HG02610 (cell line): Measurements from ENCODE around the gene ORMDL1.
"Not testable (repeated sequence)": the region's sequence is repeated elsewhere in the genome, so short reads cannot be mapped to it uniquely, and the experiment has no call there.

Source experiments
- ATAC-seq: cut with Tn5 transposase; IDR thresholded peaks from one replicate; pipeline ENCODE4 v1.9.1; 2021; ENCODE audit warnings: mild to moderate bottlenecking, moderate library complexity; ENCODE audit not compliant: unreplicated experiment

The ORMDL1 gene

DNA sequence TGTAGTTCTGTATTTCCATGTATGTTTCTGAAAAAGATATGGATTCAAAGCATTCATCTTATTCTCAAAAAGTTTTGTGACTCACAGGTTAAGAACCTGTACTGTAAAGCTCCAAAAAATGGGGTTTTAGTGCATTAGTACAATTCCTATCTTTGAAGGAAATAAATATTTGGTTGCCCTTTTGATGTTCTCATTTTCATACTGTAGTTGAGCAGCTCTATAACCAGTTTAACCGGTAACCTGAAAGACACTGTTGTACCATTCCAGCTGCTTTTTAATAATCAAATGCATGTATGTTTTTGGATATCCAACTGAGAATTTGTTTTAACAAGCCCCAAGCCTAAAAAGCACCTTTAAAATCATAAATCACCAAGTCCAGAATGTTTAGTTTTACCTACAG is 11.9 kb downstream of the ORMDL1 start:
- no peak for ATAC-seq

DNA sequence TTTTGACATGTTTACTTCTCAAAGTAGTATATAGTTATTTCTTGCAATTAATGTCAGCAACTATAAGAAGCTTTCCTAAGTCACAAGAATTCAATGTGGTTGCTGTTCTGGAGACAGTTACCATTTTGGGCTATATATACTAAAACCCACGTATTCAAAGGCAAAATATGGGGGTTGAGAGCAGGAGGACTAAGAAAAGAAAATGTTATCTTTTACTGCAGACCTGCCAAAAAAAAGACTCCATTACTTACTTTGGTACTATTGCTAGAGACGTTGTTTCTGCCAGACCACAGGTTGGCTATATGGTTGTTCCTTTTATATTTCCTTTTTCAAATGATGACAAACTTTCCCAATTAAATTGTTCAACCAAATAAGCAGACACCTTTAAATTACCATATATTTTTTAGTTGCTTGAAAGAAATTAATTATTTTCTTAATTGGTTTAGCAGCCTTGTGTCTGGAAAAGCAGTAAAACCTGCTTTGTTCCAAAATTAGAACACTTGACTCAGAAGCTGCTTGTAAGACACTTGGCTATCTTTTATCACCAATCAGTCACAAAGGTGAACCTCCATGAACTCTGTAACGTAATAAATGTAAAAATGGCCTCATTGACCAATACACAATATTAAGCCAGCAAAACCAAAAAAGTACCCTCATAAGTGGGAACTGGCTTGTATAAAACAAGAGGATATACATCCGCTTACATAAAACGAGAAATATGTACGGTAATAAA is 13.4 kb downstream of the ORMDL1 start:
- no peak for ATAC-seq

DNA sequence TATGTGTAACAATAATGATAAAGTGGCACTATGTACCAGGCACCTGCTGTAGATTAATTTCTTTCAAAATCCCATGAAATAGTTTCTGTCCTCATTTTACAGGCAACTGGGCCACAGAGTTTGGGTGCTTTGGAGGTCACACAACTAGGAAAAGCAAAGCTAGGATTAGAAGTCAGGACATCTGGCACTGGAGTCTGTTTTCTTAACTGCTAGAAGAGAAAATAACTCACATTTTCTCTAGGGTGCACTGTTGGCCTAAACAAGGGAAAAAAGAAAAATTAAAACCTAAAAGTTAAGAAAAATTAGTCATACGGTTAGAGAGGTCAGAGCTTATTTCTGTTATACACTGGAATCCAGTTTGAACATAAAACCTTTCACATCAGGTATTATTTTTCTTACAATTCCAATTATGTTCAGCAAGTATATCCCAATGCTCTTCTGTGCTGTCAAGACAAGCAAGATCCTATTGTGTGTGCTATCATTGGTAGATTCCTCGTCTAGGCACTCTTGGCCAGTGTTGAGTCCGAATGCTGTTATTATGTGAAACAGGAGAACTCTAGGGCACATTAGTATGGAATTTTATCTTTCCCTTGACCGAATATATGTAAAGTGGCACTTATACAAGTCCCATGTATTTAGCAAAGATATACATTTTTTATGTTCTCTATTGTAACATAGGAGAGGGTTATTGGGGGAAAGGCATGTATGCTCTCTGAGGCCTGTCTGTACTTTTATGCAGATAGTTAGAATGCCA is 20.1 kb downstream of the ORMDL1 start:
- no peak for ATAC-seq

DNA sequence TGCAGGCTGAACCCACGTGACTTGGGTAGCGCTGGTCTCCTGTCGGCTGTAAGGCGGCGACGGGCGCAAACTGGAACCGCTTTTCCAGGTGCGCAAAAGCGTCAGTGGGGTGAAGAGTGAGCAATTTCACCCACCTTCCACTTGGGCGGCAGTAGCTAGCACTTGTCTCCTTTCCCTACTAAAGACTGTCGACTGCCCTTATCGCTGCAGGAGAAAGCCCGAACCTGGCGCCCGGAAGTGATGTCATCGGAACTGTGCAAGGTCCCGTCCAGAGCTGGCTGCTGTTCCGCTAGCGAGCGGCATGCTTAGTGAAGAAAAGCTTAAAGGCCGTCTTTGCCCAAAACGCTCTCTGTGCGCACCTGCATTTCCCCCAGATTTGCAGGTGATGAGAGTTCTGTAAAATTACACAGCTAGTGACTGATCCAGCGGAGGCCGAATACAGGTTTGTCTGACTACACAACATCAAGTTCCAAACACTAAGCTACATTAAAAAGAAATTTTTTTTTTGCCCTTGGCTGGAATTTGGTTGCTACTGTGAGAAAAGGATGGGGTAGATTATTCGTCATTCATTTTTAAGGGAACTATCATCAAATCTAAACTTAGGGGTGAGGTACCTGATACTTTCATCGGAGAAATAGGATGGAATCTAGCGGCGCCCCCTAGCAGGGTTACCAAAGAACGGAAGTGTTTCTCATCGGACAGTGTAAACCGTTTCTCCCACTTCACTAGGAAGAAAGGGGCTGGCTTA is 21.4 kb downstream of the ORMDL1 start, which contains the start of gene OSGEPL1:
TSS of gene OSGEPL1 (minus strand) at position 242 of the 748 bp plus-strand sequence. CDS start 1,152 bp downstream, outside the sequence.
- peak; percentile 96 for ATAC-seq

DNA sequence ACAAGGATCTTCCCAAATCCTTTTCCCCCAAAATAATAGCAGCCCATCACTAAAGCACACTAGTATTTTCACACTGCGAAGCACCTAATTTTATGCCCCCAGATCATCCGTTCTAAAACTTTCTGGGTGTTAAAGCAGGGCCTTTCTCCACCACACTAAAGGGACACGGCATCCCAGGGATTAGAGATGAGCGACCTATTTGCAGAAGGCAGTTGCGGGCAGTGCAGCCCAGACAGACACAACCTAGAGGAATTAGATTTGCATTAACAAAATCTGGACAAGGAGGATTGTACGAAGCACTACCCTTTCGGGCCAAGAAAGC is 21.9 kb downstream of the ORMDL1 start:
- no peak for ATAC-seq

DNA sequence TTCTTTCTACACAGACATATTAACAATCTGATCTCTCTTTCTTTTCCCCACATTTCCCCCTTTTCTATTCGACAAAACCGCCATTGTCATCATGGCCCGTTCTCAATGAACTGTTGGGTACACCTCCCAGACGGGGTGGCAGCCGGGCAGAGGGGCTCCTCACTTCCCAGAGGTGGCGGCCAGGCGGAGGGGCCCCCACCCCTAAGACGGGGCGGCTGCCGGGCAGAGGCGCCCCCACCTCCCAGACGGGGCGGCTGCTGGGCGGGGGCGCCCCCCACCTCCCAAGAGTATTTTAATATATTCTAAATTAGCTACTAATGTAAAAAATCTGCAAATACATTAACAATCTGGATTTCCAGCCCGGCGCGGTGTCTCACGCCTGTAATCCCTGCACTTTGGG is 24.0 kb downstream of the ORMDL1 start:
- not testable (repeated sequence) for ATAC-seq

DNA sequence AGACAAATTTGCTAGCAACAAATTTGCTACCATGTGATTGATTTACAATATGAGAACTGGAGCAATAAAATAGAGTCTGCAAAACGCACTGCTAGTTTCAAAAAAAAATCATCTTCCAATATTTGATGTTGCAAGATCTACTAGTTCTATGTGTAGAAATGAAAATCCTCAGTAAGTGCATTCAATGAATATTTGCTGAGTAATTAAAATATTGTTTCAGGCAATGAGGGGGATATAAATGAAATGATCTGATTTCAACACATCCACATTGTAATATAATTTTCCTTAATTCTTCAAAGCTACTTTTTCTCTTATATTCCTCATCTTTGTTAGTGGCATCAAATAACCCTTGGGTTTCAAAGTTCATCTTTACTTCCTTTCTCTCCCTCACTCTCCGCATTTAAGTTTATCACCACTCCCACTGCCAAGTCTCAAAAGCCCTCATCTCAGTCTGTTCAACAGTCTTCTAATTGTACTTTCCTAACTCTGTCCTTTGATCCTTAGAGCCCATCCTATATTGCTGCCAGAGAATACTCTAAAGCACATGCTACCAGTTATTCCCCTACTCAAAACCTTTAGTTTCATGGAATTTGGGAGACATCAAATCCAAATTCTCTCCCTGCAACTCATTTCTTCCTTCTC is 27.7 kb downstream of the ORMDL1 start:
- no peak for ATAC-seq

DNA sequence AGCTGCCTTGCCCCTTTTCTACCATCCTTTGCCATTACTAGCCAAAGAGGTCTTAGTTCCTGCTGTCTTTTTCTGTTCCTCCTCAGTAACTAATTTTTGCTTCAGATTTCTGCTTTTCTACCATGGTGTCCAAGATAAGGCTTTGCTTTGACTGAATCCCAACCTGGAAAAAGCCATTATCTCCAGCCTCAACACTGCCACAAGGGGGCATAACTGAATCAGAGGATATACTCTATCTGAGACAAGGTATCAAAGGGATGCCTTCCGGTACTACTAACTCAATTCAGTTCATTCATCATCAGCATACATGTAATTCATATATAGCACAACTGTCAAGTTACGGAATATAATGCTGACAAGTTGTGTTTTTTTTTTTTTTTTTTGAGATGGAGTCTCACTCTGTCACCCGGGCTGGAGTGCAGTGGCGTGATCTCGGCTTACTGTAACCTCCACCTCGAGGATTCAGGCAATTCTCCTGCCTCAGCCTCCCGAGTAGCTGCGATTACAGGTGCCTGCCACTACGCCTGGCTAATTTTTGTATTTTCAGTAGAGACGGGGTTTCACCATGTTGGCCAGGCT is 33.0 kb downstream of the ORMDL1 start:
- ATAC-seq: no peak

DNA sequence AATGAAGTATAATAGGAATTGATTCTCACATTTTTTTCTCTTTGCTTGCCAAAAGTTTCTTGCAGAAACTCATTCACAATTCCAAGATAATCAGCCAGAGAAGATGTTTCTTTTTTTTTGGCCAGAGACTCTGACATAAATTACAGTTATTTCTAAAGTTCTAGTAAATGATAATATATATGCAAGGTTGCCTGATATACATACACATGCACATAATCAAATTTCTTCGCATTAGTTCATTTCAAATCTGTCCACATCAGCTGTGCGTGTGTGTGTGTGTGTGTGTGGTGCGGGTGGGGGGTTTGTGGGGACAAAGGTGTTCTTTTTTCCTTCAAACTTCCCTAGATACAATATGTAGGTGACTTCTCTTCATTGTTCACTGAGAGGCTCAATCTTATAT is 54.7 kb downstream of the ORMDL1 start:
- no peak for ATAC-seq

DNA sequence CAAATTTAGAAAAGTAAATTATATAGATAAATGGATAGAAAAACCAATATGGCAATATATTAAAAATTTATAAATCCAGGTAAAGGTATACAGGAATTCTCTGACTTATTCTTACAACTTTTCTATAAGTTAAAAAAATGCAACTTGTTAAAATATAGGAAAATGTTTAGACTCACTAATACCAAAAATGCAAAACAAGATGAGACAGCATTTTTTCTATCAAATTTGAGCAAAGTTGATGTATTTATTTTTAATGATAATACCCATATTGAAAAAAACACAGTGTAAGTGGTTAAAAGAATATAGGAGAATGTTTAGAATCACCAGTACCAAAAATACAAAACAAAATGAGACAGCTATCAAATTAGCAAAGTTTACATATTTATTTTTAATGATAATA is 57.3 kb downstream of the ORMDL1 start:
- no peak for ATAC-seq

DNA sequence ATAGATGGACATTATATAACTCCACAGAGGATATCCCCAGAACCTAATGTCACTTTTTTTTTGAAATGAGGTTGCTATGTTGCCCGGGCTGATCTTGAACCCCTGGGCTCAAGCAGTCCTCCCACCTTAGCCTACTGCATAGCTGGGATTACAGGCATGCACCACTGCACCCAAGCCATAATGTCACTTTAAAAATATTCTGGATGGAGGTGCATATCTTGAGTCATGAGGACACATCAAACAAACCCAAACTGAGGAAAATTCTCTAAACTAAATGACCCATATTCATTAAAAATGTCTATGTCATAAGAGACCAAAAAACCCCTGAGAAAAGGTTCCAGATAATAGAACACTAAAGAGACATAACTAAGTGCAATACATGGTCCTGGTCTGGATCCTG is 57.9 kb downstream of the ORMDL1 start:
- no peak for ATAC-seq

DNA sequence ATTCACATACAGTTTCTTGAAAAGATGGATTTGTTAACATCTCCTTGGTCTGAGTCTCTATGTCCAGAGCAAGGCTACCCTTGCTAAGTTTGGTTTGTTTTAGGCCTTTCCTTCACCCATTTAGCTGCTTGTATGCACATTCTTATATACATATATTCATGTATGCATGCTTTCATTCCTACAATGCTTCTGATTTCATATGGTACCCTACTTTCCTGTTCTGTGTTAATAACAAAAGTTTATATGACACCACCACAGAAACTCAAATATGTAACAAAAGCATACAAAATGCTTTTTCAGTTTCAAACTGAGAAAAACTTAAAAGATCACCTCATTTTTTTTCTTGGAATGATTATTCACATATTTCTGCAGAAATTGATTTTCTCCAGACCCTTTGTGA is 60.9 kb downstream of the ORMDL1 start:
- no peak for ATAC-seq
